AG04450 (cell line): ENCODE data around the gene VSIG8. TPM values are rescaled to one million over a fixed set of nuclear protein-coding genes. Genes with fewer than 3 reads are reported as not detected.

Experiments
- CTCF ChIA-PET: fragments of 300-600, 350-600 bp; formaldehyde crosslinking; extraction: SDS; loops from one replicate; lab custom pipeline; 2022; ENCODE audit warnings: antibody characterized with exemption, inconsistent platforms; lab: Charles Lee
- POLR2A ChIA-PET: fragments of 350-600 bp; formaldehyde crosslinking; extraction: SDS; loops from one replicate; lab custom pipeline; 2021; ENCODE audit warnings: antibody characterized with exemption, inconsistent platforms; lab: Yijun Ruan, JAX
- DNase-seq: peaks from one replicate; pipeline ENCODE4 v3.0.0-alpha.2; 2011; ENCODE audit warnings: low read depth, low spot score
- H3K27ac ChIP-seq: one replicate; pipeline ENCODE4 v1.5.1; 2012; ENCODE audit warnings: low read depth, low read length, control low read depth
- H3K27me3 ChIP-seq: one replicate; pipeline ENCODE4 v1.6.0; 2012; ENCODE audit warnings: low read length; ENCODE audit not compliant: control insufficient read depth, insufficient read depth
- H3K4me3 ChIP-seq: 2 replicates; pipeline ENCODE4 v1.5.1; 2011; ENCODE audit warnings: mild to moderate bottlenecking, low read depth, low read length, control low read depth
- H3K9me3 ChIP-seq: 2 replicates; pipeline ENCODE4 v1.5.1; 2012; ENCODE audit warnings: low read length; ENCODE audit not compliant: control insufficient read depth, insufficient read depth
- polyA plus RNA-seq: library from polyadenylated mRNA; depleted of rRNA; stranded (reverse); fragments of >200 nt; gene quantifications from 2 replicates; pipeline ENCODE4 v1.2.3, GENCODE V29; 2011
- TF ChIP-seq, protein P1 (sequence below): IDR thresholded peaks from 2 replicates; pipeline ENCODE4 v1.5.1; 2011; ENCODE audit warnings: low read depth, low read length, control low read depth, inconsistent platforms

The VSIG8 gene
- polyA plus RNA-seq, 1 experiment: not detected

DNA sequence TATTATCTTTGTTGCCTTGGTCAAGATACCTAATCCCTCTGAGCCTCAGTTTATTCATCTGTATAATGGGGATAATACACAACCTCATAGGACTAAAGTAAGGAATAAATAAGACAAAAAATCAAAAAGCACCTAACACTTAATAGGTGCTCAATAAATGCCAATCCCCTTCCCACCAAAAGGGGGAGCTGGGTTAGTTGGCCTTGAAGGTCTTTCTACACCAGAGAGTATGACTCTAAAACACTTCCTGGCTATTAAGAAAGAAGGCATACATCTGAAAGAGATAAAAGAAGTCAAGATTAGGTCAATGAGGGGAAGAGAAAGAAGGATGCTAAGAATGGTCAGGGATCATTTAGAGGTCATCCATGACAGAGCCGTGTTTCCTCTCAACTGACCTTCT is 11.1 kb downstream of the VSIG8 start:
- Histone ChIP-seq H3K4me3 (no peak overlapping the region), H3K9me3 (no peaks in the 10 kb centered on the region; the same call in 1 of the 2 replicates), H3K27ac (no peak overlapping the region), H3K27me3 (no peaks in the 10 kb centered on the region)
- POLR2A ChIA-PET: no interaction called here
- no peak for DNase-seq
- CTCF ChIA-PET: interaction anchor here (0.5 to 4.9 kb wide), 6 partner anchors 27 to 1298 kb away, joined by 3 to 48 read pairs (median 4); no protein-coding TSS in a partner anchor
- TF ChIP-seq, protein P1, sequence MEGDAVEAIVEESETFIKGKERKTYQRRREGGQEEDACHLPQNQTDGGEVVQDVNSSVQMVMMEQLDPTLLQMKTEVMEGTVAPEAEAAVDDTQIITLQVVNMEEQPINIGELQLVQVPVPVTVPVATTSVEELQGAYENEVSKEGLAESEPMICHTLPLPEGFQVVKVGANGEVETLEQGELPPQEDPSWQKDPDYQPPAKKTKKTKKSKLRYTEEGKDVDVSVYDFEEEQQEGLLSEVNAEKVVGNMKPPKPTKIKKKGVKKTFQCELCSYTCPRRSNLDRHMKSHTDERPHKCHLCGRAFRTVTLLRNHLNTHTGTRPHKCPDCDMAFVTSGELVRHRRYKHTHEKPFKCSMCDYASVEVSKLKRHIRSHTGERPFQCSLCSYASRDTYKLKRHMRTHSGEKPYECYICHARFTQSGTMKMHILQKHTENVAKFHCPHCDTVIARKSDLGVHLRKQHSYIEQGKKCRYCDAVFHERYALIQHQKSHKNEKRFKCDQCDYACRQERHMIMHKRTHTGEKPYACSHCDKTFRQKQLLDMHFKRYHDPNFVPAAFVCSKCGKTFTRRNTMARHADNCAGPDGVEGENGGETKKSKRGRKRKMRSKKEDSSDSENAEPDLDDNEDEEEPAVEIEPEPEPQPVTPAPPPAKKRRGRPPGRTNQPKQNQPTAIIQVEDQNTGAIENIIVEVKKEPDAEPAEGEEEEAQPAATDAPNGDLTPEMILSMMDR: no peak

DNA sequence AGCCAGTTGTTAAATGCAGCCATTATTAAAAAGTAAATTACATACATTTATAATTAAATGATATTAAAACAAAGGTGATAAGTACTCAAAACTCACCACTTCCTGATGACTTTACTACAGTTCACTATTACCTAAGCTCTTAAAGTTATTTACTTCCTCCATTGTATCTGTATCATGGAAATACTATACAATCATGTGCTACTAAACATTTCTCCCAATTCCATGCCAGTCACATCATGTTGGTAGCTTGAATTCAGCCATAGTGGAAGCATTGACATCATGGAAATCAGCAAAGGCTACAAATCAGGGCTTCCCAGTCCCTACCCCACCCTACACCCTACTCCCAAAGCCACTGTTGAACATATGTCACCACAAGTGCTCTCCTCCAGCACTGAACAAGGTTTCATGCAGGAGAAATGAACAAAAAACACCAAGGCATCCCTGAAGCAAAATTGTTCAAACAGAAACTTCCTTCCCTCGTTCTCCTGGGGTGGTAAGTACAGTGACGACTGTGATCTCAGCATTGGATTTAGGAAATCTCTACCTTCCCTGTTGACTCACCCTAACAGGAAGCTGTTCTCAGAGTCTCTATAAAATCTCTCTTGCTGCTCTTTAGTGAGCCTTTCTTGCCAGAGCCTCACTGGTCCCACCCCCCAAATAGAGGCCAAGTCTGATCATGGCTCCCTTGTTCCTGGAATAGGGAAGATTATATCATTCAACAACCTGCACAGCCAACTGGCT is 12.7 kb downstream of the VSIG8 start:
- ChIA-PET CTCF (interaction anchor here (1.1 to 4.9 kb wide), 4 partner anchors 42 to 158 kb away, joined by 4 to 48 read pairs (median 8); no protein-coding TSS in a partner anchor), POLR2A (no interaction called here)
- no peaks in the 10 kb centered on the region; the same call in 1 of the 2 replicates for H3K9me3 ChIP-seq
- no peak overlapping the region for H3K4me3 ChIP-seq
- no peak overlapping the region for H3K27ac ChIP-seq
- no peaks in the 10 kb centered on the region for H3K27me3 ChIP-seq
- no peak for DNase-seq
- TF ChIP-seq, protein P1: no peak

DNA sequence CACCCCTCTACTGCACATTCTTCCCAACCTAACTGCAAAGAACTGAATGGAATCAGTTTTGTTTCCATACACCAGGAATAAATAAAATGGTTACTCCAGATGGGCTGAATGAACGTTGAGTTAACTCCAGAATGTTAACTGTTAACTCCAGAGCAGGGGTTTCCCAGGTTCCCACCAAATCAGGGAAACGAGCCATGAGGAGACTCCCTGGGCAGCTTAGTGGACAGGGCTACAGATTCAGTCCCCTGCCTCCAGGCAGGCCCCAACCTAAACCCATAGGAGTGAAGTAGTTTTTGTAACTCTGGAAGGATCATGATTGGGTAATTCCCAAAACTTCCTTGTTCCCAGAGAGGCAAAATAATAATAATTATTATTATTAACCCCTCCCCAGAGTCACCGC is 14.1 kb downstream of the VSIG8 start:
- CTCF ChIA-PET: interaction anchor here (0.8 kb wide), 1 partner anchor 44 kb away, joined by 3 read pairs; no protein-coding TSS in a partner anchor
- Histone ChIP-seq H3K9me3 (no peaks in the 10 kb centered on the region; the same call in 1 of the 2 replicates), H3K27ac (no peak overlapping the region), H3K4me3 (no peak overlapping the region), H3K27me3 (no peaks in the 10 kb centered on the region)
- POLR2A ChIA-PET: no interaction called here
- no peak for DNase-seq
- TF ChIP-seq, protein P1: no peak

DNA sequence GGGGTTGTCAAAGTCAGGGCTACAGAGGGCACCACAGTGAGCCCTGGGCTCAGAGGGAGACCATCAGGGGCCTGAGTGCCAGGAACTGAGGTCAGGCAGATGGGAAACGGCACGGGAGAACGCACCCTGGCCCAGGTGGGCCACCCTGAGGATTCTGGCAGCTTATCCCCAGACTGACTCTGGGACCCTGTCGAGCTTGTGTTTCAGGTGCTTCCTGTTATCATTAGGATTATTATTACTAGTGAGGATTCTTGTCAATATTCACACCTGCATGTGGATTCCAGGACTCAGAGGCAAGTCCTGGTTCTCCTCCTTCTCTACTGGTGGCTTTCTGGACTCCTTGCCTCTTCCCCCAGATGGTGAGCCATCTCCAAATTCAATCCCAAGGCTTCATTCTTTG is 15.2 kb downstream of the VSIG8 start:
- TF ChIP-seq, protein P1: no peak
- DNase-seq: no peak
- ChIA-PET CTCF (interaction anchor here (1.3 to 1.6 kb wide), 2 partner anchors 45 to 160 kb away, joined by 4 read pairs; no protein-coding TSS in a partner anchor), POLR2A (no interaction called here)
- Histone ChIP-seq H3K4me3 (no peak overlapping the region), H3K9me3 (no peaks in the 10 kb centered on the region; the same call in 1 of the 2 replicates), H3K27me3 (no peaks in the 10 kb centered on the region), H3K27ac (no peak overlapping the region)
